ENCODE results near the gene NHLRC1. TPM values are rescaled to one million over a fixed set of nuclear protein-coding genes. Genes with fewer than 3 reads are reported as not detected.

The NHLRC1 gene
- total and polyA plus RNA-seq, 4 donors: 0.97 to 4.3 (median 2.2) TPM

GRCh38 chr6:18155150-18155863 is 32.8 kb upstream of the NHLRC1 start, which contains the start of gene KDM1B:
KDM1B (plus strand) TSS chr6:18155422; CDS start chr6:18159896, 4,474 bp downstream.
- TF ChIP-seq CTCF (IDR thresholded peaks at IDR 0.05; ENCODE audit: control extremely low read depth, extremely low read depth): no peak
- WGBS, 2 donors: 0 to 1% methylated on average over 70 to 87 of the region's 87 CpGs
- H3K27me3 ChIP-seq (ENCODE audit: control insufficient read depth in 3 of 3, insufficient read depth in 3 of 3, low read length in 2 of 3): no peaks in the 10 kb centered on the region
- DNase-seq (peak; percentile 99 to 100 (median 99)), ATAC-seq (ENCODE audit: insufficient read depth, low FRiP score) (peak; percentile 97)
- H3K27ac ChIP-seq (ENCODE audit: low read depth in 1 of 2, low read length in 1 of 2): peak within 1 kb of the TSS; percentile 91 to 98
- peak within 1 kb of the TSS; percentile 78 to 99 for H3K9ac ChIP-seq (ENCODE audit: insufficient read depth in 1 of 2, low read length in 2 of 2)
- peaks cover 0 to 7% (median 1%) of the 10 kb centered on the region in 4 donors for H3K36me3 ChIP-seq (ENCODE audit: control insufficient read depth in 4 of 4, insufficient read depth in 4 of 4, low read length in 4 of 4)
- peaks cover 2 to 16% (median 3%) of the 10 kb centered on the region in 5 donors for H3K4me1 ChIP-seq (ENCODE audit: control insufficient read depth in 5 of 5, insufficient read depth in 5 of 5, low read length in 5 of 5)
- H3K4me3 ChIP-seq: peak within 1 kb of the TSS; percentile 98
- H3K9me3 ChIP-seq (ENCODE audit: control insufficient read depth in 4 of 4, insufficient read depth in 3 of 4, low read length in 3 of 4): no peaks in the 10 kb centered on the region

- no peak for ATAC-seq (ENCODE audit: insufficient read depth, low FRiP score)
- WGBS, 2 donors: 0% methylated on average over 25 to 34 of the region's 34 CpGs
- no peak for TF ChIP-seq CTCF (IDR thresholded peaks at IDR 0.05; ENCODE audit: control extremely low read depth, extremely low read depth)
Observed at GRCh38 chr6:18154507-18155149, 32.2 kb upstream of the NHLRC1 start, which contains the start of gene TPMT. TPMT (minus strand) TSS chr6:18155077; CDS start chr6:18149127, 5,950 bp downstream.

GRCh38 chr6:18153311-18153703 is 30.8 kb upstream of the NHLRC1 start:
- Histone ChIP-seq H3K27me3 (ENCODE audit: control insufficient read depth in 3 of 3, insufficient read depth in 3 of 3, low read length in 2 of 3) (no peaks in the 10 kb centered on the region), H3K4me1 (ENCODE audit: control insufficient read depth in 5 of 5, insufficient read depth in 5 of 5, low read length in 5 of 5) (peaks cover 2 to 16% (median 3%) of the 10 kb centered on the region in 5 donors), H3K27ac (ENCODE audit: low read depth in 1 of 2, low read length in 1 of 2) (no peak overlapping the region), H3K36me3 (ENCODE audit: control insufficient read depth in 4 of 4, insufficient read depth in 4 of 4, low read length in 4 of 4) (peaks cover 0 to 3% (median under 1%) of the 10 kb centered on the region in 4 donors), H3K9me3 (ENCODE audit: control insufficient read depth in 4 of 4, insufficient read depth in 3 of 4, low read length in 3 of 4) (no peaks in the 10 kb centered on the region), H3K9ac (ENCODE audit: insufficient read depth in 1 of 2, low read length in 2 of 2) (peak overlapping the region in 1 of 2 donors; percentile 27), H3K4me3 (no peak overlapping the region)
- no peak for DNase-seq
- TF ChIP-seq CTCF (IDR thresholded peaks at IDR 0.05; ENCODE audit: control extremely low read depth, extremely low read depth): no peak
- no peak for ATAC-seq (ENCODE audit: insufficient read depth, low FRiP score)

More at GRCh38 chr6:18154507-18155149, 32.2 kb upstream of the NHLRC1 start, which contains the start of gene TPMT:
- no peak for DNase-seq
- peak within 1 kb of the TSS; percentile 98 for H3K4me3 ChIP-seq
- no peaks in the 10 kb centered on the region for H3K9me3 ChIP-seq (ENCODE audit: control insufficient read depth in 4 of 4, insufficient read depth in 3 of 4, low read length in 3 of 4)
- peak within 1 kb of the TSS; percentile 78 to 99 for H3K9ac ChIP-seq (ENCODE audit: insufficient read depth in 1 of 2, low read length in 2 of 2)
- H3K4me1 ChIP-seq (ENCODE audit: control insufficient read depth in 5 of 5, insufficient read depth in 5 of 5, low read length in 5 of 5): peaks cover 2 to 16% (median 3%) of the 10 kb centered on the region in 5 donors
- no peaks in the 10 kb centered on the region for H3K27me3 ChIP-seq (ENCODE audit: control insufficient read depth in 3 of 3, insufficient read depth in 3 of 3, low read length in 2 of 3)
- H3K36me3 ChIP-seq (ENCODE audit: control insufficient read depth in 4 of 4, insufficient read depth in 4 of 4, low read length in 4 of 4): peaks cover 0 to 3% (median 0%) of the 10 kb centered on the region in 4 donors
- peak within 1 kb of the TSS; percentile 91 to 98 for H3K27ac ChIP-seq (ENCODE audit: low read depth in 1 of 2, low read length in 1 of 2)

Data from lung (tissue), 12 donors.